H1 (cell line): ENCODE measurements around the gene ZMYM2. TPM values are rescaled to one million over a fixed set of nuclear protein-coding genes. Genes with fewer than 3 reads are reported as not detected.

ENCODE experiments used
- ATF2 ChIP-seq: IDR thresholded peaks from 2 replicates; pipeline ENCODE4 v1.6.1; 2012; ENCODE audit warnings: low read length, inconsistent platforms
- MAX ChIP-seq: IDR thresholded peaks from 2 replicates; pipeline ENCODE4 v1.6.1; 2012; ENCODE audit warnings: inconsistent platforms
- SRF ChIP-seq: IDR thresholded peaks from 2 replicates; pipeline ENCODE4 v1.6.1; 2011; ENCODE audit warnings: mild to moderate bottlenecking, low read depth, low read length, moderate library complexity
- SUZ12 ChIP-seq: fragments of 200-600 bp; sonication (generic); IDR thresholded peaks from 2 replicates; pipeline ENCODE4 v1.6.1; 2012; ENCODE audit warnings: mild to moderate bottlenecking, inconsistent platforms, low read length, moderate library complexity, mixed read lengths
- polyA plus RNA-seq, 7 experiments: library from polyadenylated mRNA; depleted of rRNA in 3 of 7; stranded (reverse) in 5 of 7; unstranded in 2 of 7; fragments of >200 nt in 5 of 7; fragments of 200-250 nt in 2 of 7; gene quantifications; 1 replicate in 5 of 7; 2 replicates in 1 of 7; 4 replicates in 1 of 7; pipeline versions ENCODE4 v1.2.1 to v1.2.3, GENCODE V29; 2011 to 2013; ENCODE audit warnings: missing spikeins in 2 of 7, mixed read lengths in 2 of 7
- total RNA-seq: library from RNA; stranded (reverse); fragmentation: NEBNext Ultra II Directional; extraction: Animal tissue kit (Norgen Biotek cat#: 25700); gene quantifications from 2 replicates; pipeline ENCODE4 v1.2.1, GENCODE V29; 2021

ZMYM2 gene
- total and polyA plus RNA-seq, 2 of the 8 experiments (the other 6 are each of a cell fraction or from before 2014, with no cell fraction given) = 41.2 to 159 TPM

GRCh38 chr13:20126541-20127261 is 168.2 kb downstream of the ZMYM2 start (continued):
- TF ChIP-seq MAX (no peak), ATF2 (no peak), SRF (no peak), SUZ12 (no peak)
